ENCODE measurements around the gene ACTN1. TPM values are rescaled to one million over a fixed set of nuclear protein-coding genes. Genes with fewer than 3 reads are reported as not detected.
A peak's percentile ranks its signal among the peaks of the same experiment; 100 is the strongest.

ACTN1 gene
- total and polyA plus RNA-seq, 11 donors, result 48.4 to 252 (median 104) TPM

GRCh38 chr14:68970736-68971135, 8.4 kb downstream of the ACTN1 start:
- intact Hi-C loops (cut with DNase I), result loop anchor here in 3 of 10 donors (10.0 kb wide), 3 partner anchors 56 to 114 kb away; no protein-coding TSS in a partner anchor
- Histone ChIP-seq H3K27me3 (no peaks in the 10 kb centered on the region), H3K27ac (peak overlapping the region in 6 of 12 donors; percentile 47 to 98 (median 72)), H3K36me3 (peaks cover 0 to 43% (median 22%) of the 10 kb centered on the region in 9 donors), H3K9me3 (peaks cover 0 to 5% (median 0%) of the 10 kb centered on the region in 12 donors), H3K4me3 (no peak overlapping the region), H3K4me1 (peaks cover 16 to 96% (median 65%) of the 10 kb centered on the region in 12 donors)
- ATAC-seq (no peak), DNase-seq (no peak)
- no peak for TF ChIP-seq CTCF (IDR thresholded peaks at IDR 0.05)
- no peak for TF ChIP-seq POLR2A (IDR thresholded peaks at IDR 0.05)
- 74 to 81% (median 76%) methylated on average over 5 of the region's 5 CpGs for WGBS, 4 donors

GRCh38 chr14:68970038-68970612, 9.0 kb downstream of the ACTN1 start:
- H3K36me3 ChIP-seq, result peaks cover 0 to 42% (median 22%) of the 10 kb centered on the region in 9 donors
- H3K27ac ChIP-seq, result peak overlapping the region in 11 of 12 donors; percentile 4 to 98 (median 65)
- no peak overlapping the region for H3K4me3 ChIP-seq
- TF ChIP-seq POLR2A (IDR thresholded peaks at IDR 0.05) (no peak), CTCF (IDR thresholded peaks at IDR 0.05) (no peak)
- peaks cover 0 to 5% (median 0%) of the 10 kb centered on the region in 12 donors for H3K9me3 ChIP-seq
- H3K27me3 ChIP-seq, result no peaks in the 10 kb centered on the region
- DNase-seq (no peak), ATAC-seq (no peak)
- peaks cover 12 to 96% (median 65%) of the 10 kb centered on the region in 12 donors for H3K4me1 ChIP-seq
- WGBS, 4 donors, result 40 to 42% (median 41%) methylated on average over 8 of the region's 8 CpGs
- intact Hi-C loops (cut with DNase I), result loop anchor here in 3 of 10 donors (10.0 kb wide), 3 partner anchors 55 to 115 kb away; no protein-coding TSS in a partner anchor

GRCh38 chr14:68969278-68970033, 9.6 kb downstream of the ACTN1 start:
- intact Hi-C loops (cut with DNase I), result loop anchor here in 3 of 10 donors (10.0 kb wide), 3 partner anchors 55 to 115 kb away; no protein-coding TSS in a partner anchor
- H3K4me3 ChIP-seq, result no peak overlapping the region
- WGBS, 4 donors, result 32 to 46% (median 34%) methylated on average over 12 of the region's 12 CpGs
- TF ChIP-seq POLR2A (IDR thresholded peaks at IDR 0.05), result no peak
- TF ChIP-seq CTCF (IDR thresholded peaks at IDR 0.05), result no peak
- H3K27ac ChIP-seq, result peak overlapping the region in 11 of 12 donors; percentile 36 to 98 (median 65)
- peaks cover 0 to 5% (median 0%) of the 10 kb centered on the region in 12 donors for H3K9me3 ChIP-seq
- peak; percentile 11 to 38 (median 20) for ATAC-seq
- peaks cover 0 to 35% (median 22%) of the 10 kb centered on the region in 9 donors for H3K36me3 ChIP-seq
- H3K4me1 ChIP-seq, result peaks cover 9 to 96% (median 65%) of the 10 kb centered on the region in 12 donors
- DNase-seq, result peak in 1 of 5 donors; percentile 30
- no peaks in the 10 kb centered on the region for H3K27me3 ChIP-seq

GRCh38 chr14:68968721-68969120, 10.4 kb downstream of the ACTN1 start:
- Histone ChIP-seq H3K27ac (peak overlapping the region in 11 of 12 donors; percentile 19 to 98 (median 53)), H3K4me3 (no peak overlapping the region), H3K27me3 (no peaks in the 10 kb centered on the region), H3K9me3 (peaks cover 0 to 5% (median 0%) of the 10 kb centered on the region in 12 donors), H3K4me1 (peaks cover 9 to 98% (median 70%) of the 10 kb centered on the region in 12 donors), H3K36me3 (peaks cover 0 to 30% (median 17%) of the 10 kb centered on the region in 9 donors)
- intact Hi-C loops (cut with DNase I), result no loop called here
- DNase-seq (peak in 1 of 5 donors; percentile 21), ATAC-seq (peak in 2 of 4 donors; percentile 5 to 29)
- WGBS, 4 donors, result 77 to 83% (median 82%) methylated on average over 2 to 4 of the region's 4 CpGs
- TF ChIP-seq POLR2A (IDR thresholded peaks at IDR 0.05), result no peak
- no peak for TF ChIP-seq CTCF (IDR thresholded peaks at IDR 0.05)
